Panc1 (cell line): ENCODE results near the gene LMAN2. TPM values are rescaled to one million over a fixed set of nuclear protein-coding genes. Genes with fewer than 3 reads are reported as not detected.
"Not testable (repeated sequence)": the region's sequence is repeated elsewhere in the genome, so short reads cannot be mapped to it uniquely, and the experiment has no call there.

Experiments used
- ATAC-seq: fragments of 200-7000 bp; cut with Tn5 transposase; 2 replicates; pipeline ENCODE4 v1.9.1; 2020; ENCODE audit warnings: mild to moderate bottlenecking, moderate library complexity
- BruUV-seq: library from RNA; stranded (reverse); fragments of 400-500 nt; replicated peaks from 2 replicates; lab custom pipeline; 2021; lab: Mats Ljungman, UMichigan
- CTCF ChIA-PET: fragments of 300-600 bp; sonication (Branson Sonifier 250); formaldehyde crosslinking; loops from one replicate; lab custom pipeline; 2022; ENCODE audit warnings: antibody characterized with exemption; lab: Charles Lee
- POLR2A ChIA-PET: fragments of 300-600 bp; sonication (Branson Sonifier 250); formaldehyde crosslinking; loops from one replicate; lab custom pipeline; 2022; ENCODE audit warnings: antibody characterized with exemption; lab: Charles Lee
- DNase-seq: peaks from one replicate; pipeline ENCODE4 v3.0.0-alpha.2; 2010; ENCODE audit warnings: low read depth, low spot score
- H3K27ac ChIP-seq: 2 replicates; pipeline ENCODE4 v1.5.1; 2011; ENCODE audit warnings: mild to moderate bottlenecking, low read length, inconsistent platforms
- H3K27me3 ChIP-seq: fragments of 200-500 bp; sonication (Bioruptor generic); 2 replicates; pipeline ENCODE4 v1.6.0; 2014; ENCODE audit warnings: low read length, inconsistent platforms; ENCODE audit not compliant: control insufficient read depth, insufficient read depth
- H3K36me3 ChIP-seq: fragments of 200-500 bp; sonication (Bioruptor generic); 2 replicates; pipeline ENCODE4 v1.5.1; 2014; ENCODE audit warnings: inconsistent platforms, mild to moderate bottlenecking, low read length, moderate library complexity; ENCODE audit not compliant: control insufficient read depth, insufficient read depth
- H3K4me1 ChIP-seq: 2 replicates; pipeline ENCODE4 v1.5.1; 2011; ENCODE audit warnings: inconsistent platforms, mild to moderate bottlenecking, low read length, moderate library complexity; ENCODE audit not compliant: control insufficient read depth, insufficient read depth
- H3K4me3 ChIP-seq, 2 experiments: 2 replicates each; pipeline ENCODE4 v1.5.1; 2011 to 2012; ENCODE audit warnings: low read depth in 2 of 2, low read length in 2 of 2, mild to moderate bottlenecking in 2 of 2, inconsistent platforms in 1 of 2, moderate library complexity in 1 of 2
- H3K9me3 ChIP-seq: fragments of 200-500 bp; sonication (Bioruptor generic); 2 replicates; pipeline ENCODE4 v1.5.1; 2014; ENCODE audit warnings: low read depth, mild to moderate bottlenecking, inconsistent platforms, low read length, moderate library complexity; ENCODE audit not compliant: control insufficient read depth, insufficient read depth
- CTCF ChIP-seq: fragments of 450-650 bp; IDR thresholded peaks from 2 replicates; pipeline ENCODE4 v1.5.1; 2017; ENCODE audit warnings: mild to moderate bottlenecking
- POLR2AphosphoS5 ChIP-seq: IDR thresholded peaks from 2 replicates; pipeline ENCODE4 v1.6.1; 2012; ENCODE audit warnings: mild to moderate bottlenecking, low read depth, low read length, moderate library complexity
- SIN3A ChIP-seq: IDR thresholded peaks from 2 replicates; pipeline ENCODE4 v1.6.1; 2012; ENCODE audit warnings: low read depth, mild to moderate bottlenecking, low read length, moderate library complexity, borderline replicate concordance; ENCODE audit not compliant: insufficient read depth
- TCF7L2 ChIP-seq: IDR thresholded peaks from 2 replicates; pipeline ENCODE4 v1.6.1; 2011; ENCODE audit warnings: mild to moderate bottlenecking, low read depth, low read length, inconsistent platforms
- in situ Hi-C: cut with HindIII; loops from 2 replicates; pipeline ENCODE4 v1.10.0; 2016; ENCODE audit warnings: low sequenced_read_pairs, low pct_unique_long_range_greater_than_20kb
- intact Hi-C: fragments of 100-400 bp; cut with micrococcal nuclease; formaldehyde crosslinking; loops from one replicate; pipeline ENCODE4 v1.10.0; 2022; ENCODE audit not compliant: unreplicated experiment
- total RNA-seq: library from RNA; stranded (reverse); gene quantifications from one replicate; pipeline ENCODE4 v1.2.1, GENCODE V29; 2021; ENCODE audit not compliant: unreplicated experiment
- TF ChIP-seq, protein P1 (sequence below), 2 experiments: IDR thresholded peaks; 2 replicates each; pipeline ENCODE4 v1.6.1; 2011 to 2012; ENCODE audit warnings: low read depth in 2 of 2, control low read depth in 1 of 2, low read length in 1 of 2, mild to moderate bottlenecking in 1 of 2, moderate library complexity in 1 of 2; ENCODE audit not compliant: insufficient read depth in 1 of 2

LMAN2 gene
- total RNA-seq, 1 experiment from 2014 or later: 140 TPM

DNA sequence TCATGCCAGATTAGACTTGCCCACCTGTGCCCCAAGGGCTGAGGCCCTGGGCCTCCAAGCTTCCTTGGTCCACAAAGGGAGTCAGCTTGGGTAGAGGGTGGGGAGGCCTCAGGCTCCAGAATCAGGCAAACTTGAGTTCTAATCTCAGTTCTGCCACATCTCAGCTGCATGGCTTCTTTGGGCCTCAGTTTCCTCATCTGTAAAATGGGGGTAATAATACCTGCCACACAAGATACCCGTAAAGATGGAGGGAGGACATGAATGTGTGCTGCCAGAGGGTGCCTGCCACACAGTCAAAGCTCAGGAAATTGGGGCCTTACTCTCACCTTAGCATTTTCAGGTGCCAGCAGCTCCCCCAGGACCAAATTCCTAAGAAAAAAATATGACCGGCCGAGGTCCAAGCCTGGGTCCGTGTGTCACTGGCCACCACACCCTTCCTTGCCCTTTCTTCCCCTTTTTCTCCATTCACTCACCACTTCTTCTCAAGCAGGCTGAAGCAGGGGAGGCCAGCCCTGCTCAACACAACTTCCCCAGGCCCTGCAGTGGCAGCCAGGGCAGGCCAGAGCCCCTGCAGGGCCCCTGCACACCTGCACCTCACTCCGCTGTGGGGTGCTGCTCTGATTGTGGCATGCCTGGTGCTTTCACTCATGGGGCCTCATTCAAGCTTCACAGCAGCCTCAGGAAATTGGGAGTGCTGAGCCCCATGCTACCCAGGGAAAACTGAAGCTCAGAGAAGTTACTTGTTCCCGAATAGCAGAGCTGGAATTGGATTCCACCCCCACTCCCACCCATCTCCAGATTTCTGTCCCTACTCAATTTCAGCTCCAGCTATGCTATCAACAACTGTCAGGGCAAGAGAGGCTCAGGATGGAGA, 10.2 kb upstream of the LMAN2 start:
- Histone ChIP-seq H3K4me1 (peaks cover 18% of the 10 kb centered on the region), H3K4me3 (no peak overlapping the region), H3K9me3 (no peaks in the 10 kb centered on the region), H3K36me3 (no peaks in the 10 kb centered on the region), H3K27me3 (no peaks in the 10 kb centered on the region), H3K27ac (no peak overlapping the region)
- intact Hi-C loops (no loop called here), in situ Hi-C loops (no loop called here)
- no peak for TF ChIP-seq CTCF
- TF ChIP-seq, protein P1, sequence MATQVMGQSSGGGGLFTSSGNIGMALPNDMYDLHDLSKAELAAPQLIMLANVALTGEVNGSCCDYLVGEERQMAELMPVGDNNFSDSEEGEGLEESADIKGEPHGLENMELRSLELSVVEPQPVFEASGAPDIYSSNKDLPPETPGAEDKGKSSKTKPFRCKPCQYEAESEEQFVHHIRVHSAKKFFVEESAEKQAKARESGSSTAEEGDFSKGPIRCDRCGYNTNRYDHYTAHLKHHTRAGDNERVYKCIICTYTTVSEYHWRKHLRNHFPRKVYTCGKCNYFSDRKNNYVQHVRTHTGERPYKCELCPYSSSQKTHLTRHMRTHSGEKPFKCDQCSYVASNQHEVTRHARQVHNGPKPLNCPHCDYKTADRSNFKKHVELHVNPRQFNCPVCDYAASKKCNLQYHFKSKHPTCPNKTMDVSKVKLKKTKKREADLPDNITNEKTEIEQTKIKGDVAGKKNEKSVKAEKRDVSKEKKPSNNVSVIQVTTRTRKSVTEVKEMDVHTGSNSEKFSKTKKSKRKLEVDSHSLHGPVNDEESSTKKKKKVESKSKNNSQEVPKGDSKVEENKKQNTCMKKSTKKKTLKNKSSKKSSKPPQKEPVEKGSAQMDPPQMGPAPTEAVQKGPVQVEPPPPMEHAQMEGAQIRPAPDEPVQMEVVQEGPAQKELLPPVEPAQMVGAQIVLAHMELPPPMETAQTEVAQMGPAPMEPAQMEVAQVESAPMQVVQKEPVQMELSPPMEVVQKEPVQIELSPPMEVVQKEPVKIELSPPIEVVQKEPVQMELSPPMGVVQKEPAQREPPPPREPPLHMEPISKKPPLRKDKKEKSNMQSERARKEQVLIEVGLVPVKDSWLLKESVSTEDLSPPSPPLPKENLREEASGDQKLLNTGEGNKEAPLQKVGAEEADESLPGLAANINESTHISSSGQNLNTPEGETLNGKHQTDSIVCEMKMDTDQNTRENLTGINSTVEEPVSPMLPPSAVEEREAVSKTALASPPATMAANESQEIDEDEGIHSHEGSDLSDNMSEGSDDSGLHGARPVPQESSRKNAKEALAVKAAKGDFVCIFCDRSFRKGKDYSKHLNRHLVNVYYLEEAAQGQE (IDR thresholded peaks at IDR 0.05; ENCODE audit: insufficient read depth in 1 of 2, low read depth in 2 of 2, low read length in 1 of 2): no peak
- TF ChIP-seq SIN3A: no peak
- no peak for TF ChIP-seq POLR2AphosphoS5
- TF ChIP-seq TCF7L2: no peak
- CTCF ChIA-PET: interaction anchor here (0.8 kb wide), 1 partner anchor 9 kb away, joined by 5 read pairs; no protein-coding TSS in a partner anchor
- DNase-seq (no peak), ATAC-seq (no peak)
- POLR2A ChIA-PET: interaction anchor here (1.4 kb wide), 1 partner anchor 10 kb away, joined by 6 read pairs; no protein-coding TSS in a partner anchor
- no TSS peak for BruUV-seq

GRCh38 chr5:177360740-177361139, 9.3 kb upstream of the LMAN2 start:
- H3K27ac ChIP-seq, in situ Hi-C loops, H3K27me3 ChIP-seq, intact Hi-C loops, DNase-seq, H3K4me3 ChIP-seq, BruUV-seq, H3K9me3 ChIP-seq, ATAC-seq, H3K36me3 ChIP-seq: not testable (repeated sequence)
- H3K4me1 ChIP-seq: peaks cover 13% of the 10 kb centered on the region
- POLR2A ChIA-PET: interaction anchor here (0.5 to 1.4 kb wide), 4 partner anchors 9 to 64 kb away, joined by 4 to 6 read pairs (median 5); no protein-coding TSS in a partner anchor
- CTCF ChIA-PET: interaction anchor here (0.8 kb wide), 1 partner anchor 10 kb away, joined by 5 read pairs; no protein-coding TSS in a partner anchor

DNA sequence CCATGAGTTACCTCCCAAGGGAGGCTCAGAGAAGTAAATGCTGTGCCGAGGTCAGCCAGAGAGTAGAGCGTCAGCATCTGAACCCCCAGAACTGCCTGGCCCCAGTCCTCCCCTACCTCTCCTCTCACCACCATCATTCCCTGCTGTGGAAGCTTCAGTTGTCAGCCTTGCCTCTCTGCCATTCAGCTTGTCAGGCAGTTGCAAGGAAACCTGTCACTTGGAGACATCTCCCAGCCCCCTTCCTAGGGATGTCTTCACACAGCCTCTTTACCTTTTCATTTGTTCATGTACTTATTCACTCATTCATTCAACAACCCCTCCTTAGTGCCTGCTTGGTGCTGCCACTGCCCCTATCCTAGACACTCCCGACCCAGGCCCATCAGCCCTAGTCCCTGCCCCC, 8.4 kb upstream of the LMAN2 start:
- TF ChIP-seq CTCF: no peak
- TF ChIP-seq, protein P1 (IDR thresholded peaks at IDR 0.05; ENCODE audit: insufficient read depth in 1 of 2, low read depth in 2 of 2, low read length in 1 of 2): no peak
- TF ChIP-seq POLR2AphosphoS5: no peak
- TF ChIP-seq TCF7L2: no peak
- intact Hi-C loops: no loop called here
- in situ Hi-C loops: no loop called here
- ChIA-PET POLR2A (no interaction called here), CTCF (no interaction called here)
- Histone ChIP-seq H3K4me1 (peaks cover 13% of the 10 kb centered on the region), H3K27me3 (no peaks in the 10 kb centered on the region), H3K4me3 (no peak overlapping the region), H3K27ac (no peak overlapping the region), H3K9me3 (no peaks in the 10 kb centered on the region), H3K36me3 (no peaks in the 10 kb centered on the region)
- BruUV-seq: no TSS peak
- ATAC-seq (no peak), DNase-seq (no peak)
